Stimulated activated CD4-positive, alpha-beta T cell treated with anti-CD3 and anti-CD28 coated beads, Interleukin-4, amount 100 ng/mL, for 1 hour (primary cell): ENCODE measurements around the gene FHDC1.

Experiments
- DNase-seq: peaks from one replicate; pipeline ENCODE4 v3.0.0-alpha.2; 2020

The FHDC1 gene

DNA sequence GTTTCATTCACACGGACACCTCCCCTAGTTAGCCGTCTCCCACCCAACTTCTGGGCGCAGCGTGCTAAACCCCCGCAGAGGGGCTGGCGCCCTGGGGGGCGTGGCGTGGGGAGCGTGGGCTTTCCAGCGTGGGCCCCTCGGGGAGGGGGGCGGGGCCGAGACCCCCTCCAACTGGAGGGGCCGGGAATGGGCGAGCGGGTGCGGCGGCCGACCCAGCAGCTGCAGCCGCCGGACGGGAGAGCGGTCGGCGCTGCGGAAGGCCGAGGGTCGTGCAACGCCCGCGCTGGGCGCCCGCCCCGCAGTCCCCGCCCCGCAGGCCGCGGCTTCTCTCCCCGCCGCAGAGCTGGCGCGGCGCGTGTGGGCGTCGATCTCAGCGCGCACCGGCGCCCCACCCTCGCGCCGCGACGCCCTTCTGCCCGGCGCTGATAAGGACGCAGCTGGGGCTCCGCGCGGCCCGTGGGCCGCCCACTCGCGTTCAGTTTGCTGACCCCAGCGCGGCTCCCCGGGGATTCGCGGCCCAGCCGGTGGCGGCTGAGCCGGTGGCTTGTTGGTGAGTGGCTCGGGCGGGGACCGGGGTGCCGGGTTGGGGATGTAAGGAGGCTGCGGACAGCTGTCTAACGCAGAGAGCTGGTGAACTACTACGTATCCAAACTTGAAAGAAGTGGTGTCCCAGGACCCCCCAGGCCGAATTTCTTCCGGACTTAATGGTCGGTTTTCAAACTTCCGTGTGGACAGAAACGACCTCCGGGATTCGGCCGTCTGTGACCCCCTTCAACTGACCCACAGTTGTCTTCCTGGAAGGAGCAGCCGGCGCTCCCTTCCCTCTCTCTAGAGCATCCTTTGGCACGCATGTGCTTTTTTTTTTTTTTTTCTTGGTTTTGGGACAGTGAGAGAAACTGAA is 1.5 kb downstream of the FHDC1 start:
- DNase-seq, result peak; percentile 25

DNA sequence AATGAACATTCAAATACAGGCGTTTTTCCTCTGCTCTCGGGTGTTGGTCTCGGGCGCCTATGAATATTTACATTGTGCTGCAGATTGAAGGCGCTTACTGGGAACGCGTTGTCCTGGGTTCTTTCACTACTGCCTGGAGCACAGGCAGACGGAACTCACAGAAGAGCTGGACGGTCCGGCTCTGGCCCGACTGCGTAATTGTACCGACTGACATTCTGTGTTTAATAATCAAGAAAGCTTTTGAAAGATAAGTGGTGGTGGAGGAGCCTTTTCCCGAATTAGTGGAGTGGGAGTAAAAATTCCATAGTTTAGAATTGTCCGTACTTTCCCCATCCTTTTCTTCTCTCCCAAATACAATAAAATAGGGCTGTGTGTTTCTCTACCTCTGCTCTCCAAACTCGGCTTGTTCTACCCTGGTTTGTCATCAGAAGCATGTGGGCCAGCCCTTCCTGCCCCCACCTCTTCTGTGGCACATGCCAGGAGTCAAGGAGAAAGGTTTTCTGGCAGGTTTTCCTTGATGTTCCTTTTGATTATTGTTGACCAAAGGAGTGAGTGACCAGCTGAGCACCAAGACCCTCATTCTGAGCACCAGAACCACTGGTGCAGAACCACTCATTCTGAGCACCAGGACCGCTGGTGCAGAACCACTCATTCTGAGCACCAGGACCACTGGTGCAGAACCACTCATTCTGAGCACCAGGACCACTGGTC is 2.3 kb downstream of the FHDC1 start:
- DNase-seq, result no peak

DNA sequence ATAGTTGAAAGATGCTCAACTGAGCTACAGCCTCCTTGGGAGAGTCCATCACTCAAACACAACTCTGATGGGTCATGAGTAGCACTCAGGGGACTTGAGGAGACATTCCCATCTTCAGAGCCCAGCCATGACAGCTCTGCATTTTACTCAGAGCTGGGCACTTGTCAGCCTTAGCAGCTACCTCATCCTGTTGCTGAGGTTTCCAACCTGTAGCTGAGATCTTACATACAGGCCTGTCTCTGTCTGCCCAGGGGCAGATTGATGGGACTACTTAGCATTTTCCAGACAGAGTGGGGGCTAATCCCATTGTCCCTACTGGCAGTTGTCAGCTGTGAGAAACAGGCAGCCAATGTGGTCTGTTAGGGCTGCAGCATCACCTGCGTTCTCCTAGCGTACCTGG is 3.5 kb downstream of the FHDC1 start:
- DNase-seq, result no peak

DNA sequence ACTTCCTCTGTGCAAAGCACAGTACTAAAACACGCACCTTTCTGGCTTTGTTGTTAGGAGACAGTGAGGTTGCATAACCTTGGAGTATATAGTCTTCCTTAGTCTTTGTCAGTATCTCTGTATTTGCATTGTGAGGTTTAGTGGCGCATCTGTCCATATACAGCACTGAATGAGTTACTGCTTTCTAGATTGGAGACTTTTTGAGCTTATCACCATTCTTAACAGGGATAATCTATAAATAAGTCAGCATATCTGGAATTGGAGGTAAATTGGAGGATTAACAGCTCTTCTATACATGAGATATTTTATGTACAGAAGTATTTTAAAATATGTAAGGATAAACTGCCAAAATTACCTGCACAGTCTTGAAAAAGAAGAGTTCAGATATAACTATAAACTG is 4.3 kb downstream of the FHDC1 start:
- no peak for DNase-seq

DNA sequence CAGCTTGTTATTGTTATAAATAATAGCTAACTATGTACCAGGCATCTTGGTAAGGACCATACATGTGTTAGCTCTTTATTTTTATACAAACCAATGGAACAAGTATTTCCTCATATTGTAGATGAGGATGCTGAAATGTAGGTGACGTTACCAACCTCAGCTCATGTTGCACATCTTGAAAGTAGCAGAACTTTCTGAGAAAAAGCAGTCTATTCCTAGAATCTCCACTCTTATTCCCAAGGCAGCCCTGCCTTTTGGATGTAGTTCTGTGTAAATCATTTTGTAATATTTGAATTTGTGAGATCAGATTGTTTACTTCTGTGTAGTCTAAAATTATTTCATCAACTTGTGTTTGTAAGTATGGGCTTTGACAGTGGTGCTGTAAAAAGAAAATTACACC is 5.3 kb downstream of the FHDC1 start:
- no peak for DNase-seq

DNA sequence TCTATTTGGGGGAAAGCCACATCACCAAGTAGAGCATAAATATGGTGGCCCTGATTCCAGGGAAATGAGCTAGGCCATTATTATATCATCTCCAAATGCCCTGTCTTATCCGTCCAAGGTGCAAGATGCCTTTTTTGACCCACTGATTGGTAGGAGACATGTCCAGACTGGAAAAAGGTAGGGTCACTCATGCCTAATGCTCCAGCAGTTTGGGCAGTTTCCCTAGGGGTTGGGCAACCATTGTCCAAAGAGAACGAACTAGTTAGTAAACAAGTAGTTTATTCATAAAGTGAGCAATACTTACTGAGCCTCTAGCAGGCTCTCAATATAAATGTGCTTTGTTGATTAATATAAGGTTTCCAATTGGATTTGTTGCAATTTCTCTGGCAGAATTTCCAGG is 6.2 kb downstream of the FHDC1 start:
- DNase-seq, result no peak

DNA sequence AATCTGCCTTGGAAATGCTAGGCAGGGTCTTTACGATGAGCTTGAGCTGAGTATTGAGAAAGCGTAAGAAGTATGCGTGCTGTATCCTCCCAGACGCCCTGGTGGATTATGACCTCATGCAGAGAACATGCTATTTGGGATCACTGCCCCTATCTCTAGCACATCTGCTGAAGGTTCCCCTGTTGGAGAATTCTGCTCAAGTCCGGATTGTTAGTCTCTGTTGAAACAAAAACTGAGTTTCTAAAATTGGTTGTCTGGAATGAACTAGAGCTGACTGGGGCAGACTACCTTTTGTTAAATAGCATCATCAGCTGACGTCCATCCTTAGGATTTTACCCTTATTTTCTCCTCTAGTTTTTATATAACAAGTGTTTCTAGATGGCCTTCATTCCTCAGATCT is 7.5 kb downstream of the FHDC1 start:
- DNase-seq, result no peak

DNA sequence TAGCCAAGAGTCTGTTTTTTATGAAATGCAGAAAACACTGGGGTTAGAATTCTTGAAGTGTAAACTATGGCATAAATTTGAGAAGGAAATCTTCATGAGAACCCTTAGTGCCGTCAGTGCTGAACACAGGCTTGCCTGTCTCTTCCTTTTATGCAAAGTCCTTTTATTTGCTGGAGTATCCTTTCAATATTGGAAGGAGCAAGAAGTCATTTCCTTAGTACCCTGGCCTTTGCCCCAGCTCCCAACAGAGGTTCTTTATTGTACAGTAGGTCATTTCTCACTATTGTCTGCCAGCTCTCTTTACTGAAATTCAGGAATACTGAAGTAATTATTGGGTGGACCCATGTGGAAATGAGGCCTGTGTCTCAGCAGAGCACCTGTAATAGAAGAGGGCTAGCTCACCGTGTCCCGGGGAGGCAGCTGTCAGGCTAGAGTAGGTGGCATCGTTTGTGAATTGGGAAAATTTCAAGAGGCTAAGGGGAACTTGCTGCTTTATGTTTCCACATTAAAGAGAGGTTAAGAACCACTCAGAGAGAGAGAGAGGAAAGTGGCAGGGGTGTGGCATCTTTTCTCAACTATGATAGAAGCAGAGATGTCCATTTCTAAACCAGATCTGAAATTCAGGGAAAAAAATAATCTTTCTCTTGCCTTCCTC is 8.7 kb downstream of the FHDC1 start:
- DNase-seq, result no peak

DNA sequence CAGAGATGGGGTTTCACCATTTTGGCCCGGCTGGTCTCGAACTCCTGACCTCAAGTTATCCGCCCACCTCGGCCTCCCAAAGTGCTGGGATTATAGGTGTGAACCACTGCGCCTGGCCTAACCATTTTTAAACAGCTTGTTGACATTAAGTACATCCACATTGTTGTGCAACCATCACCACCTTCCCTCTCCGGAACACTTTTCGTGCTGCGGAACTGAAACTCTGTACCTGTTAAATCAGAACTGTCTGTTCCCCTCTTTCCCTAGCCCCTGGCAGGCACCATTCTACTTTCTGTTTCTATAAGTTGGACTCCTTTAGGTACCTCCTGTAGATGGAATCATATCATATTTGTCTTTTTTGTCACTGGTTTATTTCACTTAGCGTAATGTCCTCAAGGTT is 9.5 kb downstream of the FHDC1 start:
- DNase-seq, result no peak

DNA sequence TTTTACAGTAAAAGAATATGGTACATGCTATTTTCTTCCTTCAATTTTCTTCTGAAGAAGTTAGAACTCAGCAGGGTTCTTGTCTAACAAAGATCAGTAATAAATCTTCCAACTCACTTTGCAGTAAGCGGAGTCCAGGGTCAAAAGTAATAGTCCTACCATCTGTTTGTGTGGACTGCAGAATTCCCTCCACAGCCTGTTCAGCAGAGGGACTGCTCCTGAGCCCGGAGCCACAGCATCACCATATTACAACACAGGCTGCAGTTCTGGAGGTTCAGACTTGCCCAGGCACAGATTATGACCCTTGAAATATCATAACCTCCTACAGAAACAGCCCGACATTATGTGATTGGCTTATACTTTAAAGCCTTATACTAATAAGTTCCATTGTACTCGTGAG is 10.3 kb downstream of the FHDC1 start:
- DNase-seq, result no peak

DNA sequence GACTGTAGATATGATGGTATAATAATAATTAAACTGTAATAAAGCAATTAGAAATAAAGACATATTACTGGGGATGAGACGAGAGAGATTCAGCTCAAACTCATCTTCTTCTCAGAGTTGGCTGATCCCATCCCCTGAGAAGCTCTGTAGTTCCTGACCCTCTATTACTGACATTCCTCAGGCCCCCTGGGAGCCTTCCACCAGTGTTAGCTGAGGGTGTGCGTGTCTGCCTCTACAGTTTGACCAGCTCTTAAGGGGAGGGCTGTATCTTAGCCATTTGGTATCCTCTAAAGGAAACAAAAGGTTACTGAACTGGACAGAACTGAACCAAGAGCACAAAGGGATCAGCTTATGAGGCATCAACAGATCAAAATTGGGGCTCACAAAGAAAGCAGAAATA is 11.2 kb downstream of the FHDC1 start:
- no peak for DNase-seq

DNA sequence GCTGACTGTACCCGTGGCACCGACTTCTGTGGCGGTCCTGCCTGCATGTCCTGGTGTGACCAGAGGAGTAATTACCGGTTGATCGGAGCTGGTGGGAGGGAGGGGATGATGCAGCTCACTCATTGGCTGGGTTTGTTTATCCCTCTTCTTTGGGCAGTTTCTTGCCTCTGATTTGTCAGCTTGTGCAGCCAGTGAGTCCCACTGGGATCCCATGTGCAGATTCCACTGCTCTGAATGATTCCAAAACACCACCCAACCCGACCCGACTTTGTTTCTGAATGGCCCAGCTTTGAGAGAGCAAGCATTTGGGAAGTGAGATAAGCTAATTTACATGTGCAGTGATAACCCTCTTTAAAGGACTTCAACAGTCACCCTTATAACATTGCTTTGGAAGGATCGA is 13.8 kb downstream of the FHDC1 start:
- no peak for DNase-seq

DNA sequence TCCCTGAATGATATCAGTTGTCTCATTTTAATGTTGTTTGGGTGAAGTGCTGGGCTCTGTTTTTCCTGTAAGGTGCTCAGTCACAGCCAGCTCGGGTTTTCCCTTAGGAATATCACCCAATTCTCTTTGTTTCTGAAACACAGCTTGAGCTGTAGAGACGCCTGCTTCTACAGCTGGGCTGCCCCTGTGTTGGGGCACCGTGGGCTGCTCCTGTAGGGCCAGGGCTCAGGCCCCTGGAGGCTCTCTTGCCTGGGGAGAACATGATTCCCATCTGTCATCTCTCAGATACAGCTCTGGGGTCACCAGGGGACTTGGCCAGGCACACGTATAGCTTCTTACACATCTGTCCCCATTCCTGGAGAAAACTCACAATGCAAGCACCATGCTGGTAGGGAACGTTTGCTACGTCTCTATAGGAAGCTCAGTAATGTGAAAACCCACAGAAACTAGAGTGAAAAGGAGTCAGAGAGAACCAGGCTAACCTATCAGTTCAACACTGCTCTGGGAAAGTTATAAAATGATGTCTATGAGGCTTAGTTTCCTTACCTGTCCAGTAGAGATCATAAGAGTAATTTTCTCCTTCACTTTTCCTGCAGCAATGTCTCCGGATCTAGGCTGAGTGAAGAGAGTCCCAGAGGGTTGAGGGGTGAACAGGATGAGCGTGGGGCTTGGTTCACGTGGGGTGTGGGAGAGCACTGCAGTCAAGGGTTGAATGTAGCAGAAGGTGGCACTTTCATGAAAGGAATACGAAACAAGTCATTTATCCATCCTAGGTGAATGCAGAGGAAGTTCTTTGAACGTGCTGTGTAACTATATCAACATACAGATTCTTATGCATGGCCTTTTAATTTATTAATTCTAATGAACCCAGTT is 14.5 kb downstream of the FHDC1 start:
- DNase-seq, result no peak

DNA sequence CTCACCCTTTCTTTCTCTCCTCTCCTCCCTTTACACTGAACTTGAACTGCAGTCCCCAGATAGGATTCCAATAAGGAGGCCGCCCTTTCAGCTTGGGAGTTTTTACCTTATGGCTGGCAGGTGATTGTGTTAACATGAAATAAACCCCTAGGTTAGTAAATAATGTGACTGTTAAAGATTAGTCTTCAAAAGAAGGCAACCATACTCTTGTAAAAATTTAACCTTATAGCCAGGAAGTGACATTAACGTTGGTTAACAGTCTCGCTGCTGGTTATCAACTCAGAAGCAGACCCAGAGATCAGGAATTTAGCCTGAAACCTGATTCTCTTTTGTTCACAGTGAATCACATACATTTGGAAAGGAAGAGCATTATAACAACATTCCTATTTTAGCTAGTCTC is 15.2 kb downstream of the FHDC1 start:
- no peak for DNase-seq

DNA sequence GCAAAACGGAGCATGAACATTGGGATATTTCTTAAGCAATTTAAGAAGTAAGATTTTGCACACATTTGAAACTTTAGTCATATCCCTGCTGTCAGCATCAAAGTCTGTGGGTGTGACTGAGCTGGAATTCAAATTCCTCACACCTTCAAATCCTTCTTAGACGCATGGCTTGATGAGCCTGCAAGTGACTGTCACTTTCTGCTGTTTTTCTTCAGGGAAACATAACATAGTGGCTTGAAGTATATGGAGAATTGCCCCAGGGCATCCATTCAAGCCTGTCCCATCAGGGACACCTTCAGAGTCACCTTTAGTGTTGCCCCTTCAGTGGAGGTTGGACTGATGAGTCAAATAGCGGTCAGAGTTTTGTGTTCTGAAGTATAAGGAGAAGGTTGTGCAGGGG is 17.4 kb downstream of the FHDC1 start:
- DNase-seq, result no peak

DNA sequence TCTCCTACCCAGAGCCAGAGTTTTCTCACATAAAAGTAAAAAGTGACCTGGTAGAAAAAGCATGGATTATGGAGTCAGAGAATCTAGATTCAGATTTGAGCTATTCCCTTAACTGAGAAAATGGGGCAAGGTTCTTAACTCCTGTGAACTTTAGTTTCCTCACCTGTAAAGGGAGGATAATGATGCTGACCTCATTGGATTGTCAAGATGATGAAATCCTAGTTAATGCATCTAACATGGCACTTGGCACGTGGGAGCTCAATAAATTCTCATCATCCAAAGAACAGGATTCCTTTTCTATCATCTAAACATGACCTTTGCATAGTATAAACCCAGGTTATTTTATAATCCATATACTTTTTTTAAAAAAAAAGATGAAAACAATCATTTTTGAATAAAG is 18.6 kb downstream of the FHDC1 start:
- DNase-seq, result no peak

DNA sequence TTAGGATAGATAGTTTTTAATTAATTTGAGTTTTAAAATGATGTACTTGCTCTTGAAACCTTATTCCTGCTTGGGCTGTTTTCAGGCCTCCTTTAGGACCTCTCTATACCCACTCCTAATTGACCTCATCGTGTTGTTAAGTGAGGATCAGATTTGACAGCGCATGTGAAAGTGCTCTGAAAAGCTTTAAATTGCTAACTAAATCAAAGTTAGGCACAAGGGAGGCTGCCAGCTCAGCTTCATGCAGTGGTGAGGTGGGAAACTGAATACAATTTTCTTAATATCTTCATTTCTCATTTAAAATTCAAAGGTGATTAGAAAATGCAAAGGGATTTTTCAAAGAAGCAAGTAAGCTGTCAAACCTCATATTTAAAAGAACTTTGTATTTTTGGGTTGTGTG is 20.0 kb downstream of the FHDC1 start:
- DNase-seq, result no peak

DNA sequence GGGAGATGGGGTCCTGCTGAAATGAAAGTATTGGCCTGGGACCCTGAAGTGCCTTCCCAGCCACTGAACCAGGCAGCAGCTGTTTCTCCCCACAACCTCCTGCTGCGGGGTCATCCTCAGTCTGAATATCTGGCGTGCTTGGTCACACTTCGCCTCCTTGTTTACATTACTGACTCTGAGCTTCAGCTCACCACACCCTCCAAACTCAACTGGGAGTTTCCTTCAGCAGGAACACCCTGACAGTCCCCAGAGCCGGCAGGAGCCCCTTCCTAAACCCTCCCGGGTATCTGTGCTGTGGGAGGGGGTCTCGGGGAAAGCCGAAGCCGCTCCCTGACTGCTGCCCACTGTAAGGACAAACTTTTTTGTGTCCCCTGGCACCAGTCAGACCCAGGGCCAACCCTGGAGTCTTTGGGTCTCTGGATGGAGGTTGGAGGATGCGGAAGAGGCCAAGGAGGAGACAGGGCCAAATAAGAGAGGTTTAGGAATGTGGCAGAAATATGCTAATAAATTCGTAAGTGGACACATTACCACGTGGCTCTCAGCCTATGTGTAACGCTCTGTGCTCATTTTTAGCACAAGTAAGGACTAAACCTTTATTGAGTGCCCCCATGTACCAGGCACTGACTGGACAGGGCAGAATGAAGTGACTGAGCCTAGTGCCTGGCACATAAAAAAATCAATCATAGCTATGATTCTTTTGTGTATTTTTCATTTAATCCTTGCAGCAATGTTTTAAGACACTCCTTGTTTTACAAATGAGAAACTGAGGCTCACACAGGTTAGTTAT is 20.7 kb downstream of the FHDC1 start:
- no peak for DNase-seq

DNA sequence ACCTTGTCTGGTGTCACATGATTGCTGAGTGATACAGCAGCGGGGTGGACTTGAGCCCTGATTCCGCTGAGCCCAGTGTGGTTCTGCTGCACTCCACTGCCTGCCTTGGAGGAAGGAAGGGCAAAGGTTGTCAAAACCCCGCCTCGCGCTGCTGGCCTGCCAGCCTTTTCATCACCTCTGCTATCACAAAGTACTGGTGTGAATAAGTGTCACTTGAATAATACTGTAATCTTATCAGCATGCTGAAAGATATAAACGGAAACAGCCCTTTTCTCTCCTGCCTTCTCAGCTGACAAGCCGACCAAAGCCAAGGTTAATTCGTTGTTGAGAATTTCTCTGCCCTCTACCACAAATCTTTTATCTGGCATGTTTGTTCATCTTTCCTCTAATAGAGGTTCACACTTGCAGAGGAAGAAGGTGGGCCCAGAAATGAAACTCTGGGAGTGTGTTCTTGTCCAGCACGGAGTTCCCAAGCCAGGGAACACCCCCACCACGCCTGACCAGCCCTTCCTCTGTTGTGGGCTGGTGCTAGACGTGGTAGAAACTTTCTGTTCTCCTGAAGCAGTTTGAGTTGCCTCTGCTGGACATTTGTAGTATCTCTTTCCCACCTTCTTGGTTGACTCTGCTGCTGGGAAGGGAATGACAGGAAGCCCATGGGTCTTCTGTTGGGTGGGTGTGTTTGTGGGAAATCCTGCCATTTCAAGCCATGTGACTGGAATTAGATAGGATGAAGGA is 21.5 kb downstream of the FHDC1 start:
- no peak for DNase-seq

DNA sequence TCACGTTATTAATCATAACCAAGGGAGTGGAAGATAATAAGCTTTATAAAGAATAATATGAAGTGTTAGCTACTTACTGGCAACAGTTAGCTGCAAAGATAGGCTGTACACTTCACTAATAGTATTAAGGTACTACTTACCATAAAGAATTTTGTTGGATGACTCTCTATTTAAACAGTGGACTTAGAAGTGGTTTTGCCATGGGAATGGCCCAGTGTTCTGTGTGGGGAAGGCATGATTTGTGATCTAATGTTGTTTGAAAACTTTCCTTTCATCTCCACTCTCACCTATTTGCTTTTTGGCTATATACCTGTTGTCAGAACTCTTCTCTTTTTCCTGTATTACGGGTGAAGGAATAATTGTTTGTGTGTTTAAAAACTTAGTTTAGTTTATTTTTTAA is 23.0 kb downstream of the FHDC1 start:
- DNase-seq, result no peak

DNA sequence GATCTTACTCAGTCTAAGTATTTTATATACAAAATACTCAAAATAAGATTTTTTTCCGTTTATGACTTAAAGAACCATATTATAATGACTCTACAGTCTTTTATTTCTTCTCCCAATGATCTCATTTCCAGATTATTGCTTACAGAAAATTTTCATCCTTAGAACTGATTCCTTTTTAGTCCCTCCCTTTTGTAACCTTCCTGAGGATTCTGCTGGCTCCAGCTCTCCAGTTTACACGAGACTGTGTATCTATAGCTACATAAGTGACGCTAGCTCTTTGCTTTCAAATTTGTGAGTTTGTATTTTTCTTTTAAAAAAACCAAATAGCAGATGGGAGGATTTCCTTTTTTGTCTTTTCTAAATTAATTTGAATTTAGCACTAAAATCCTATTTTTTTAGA is 24.0 kb downstream of the FHDC1 start:
- no peak for DNase-seq
